HUES6 (cell line): ENCODE results near the gene LRBA.
"Not testable (repeated sequence)": the region's sequence is repeated elsewhere in the genome, so short reads cannot be mapped to it uniquely, and the experiment has no call there.

Source experiments
- H3K27ac ChIP-seq: 2 replicates; pipeline ENCODE4 v1.7.0; 2013; ENCODE audit warnings: low read depth, mild to moderate bottlenecking, low read length, inconsistent platforms
- H3K27me3 ChIP-seq: 2 replicates; pipeline ENCODE4 v1.6.1; 2013; ENCODE audit warnings: low read length; ENCODE audit not compliant: control insufficient read depth, insufficient read depth
- H3K36me3 ChIP-seq: 2 replicates; pipeline ENCODE4 v1.6.1; 2013; ENCODE audit warnings: low read length; ENCODE audit not compliant: control insufficient read depth, insufficient read depth
- H3K4me1 ChIP-seq: 2 replicates; pipeline ENCODE4 v1.6.1; 2013; ENCODE audit warnings: low read length; ENCODE audit not compliant: control insufficient read depth, insufficient read depth
- H3K4me3 ChIP-seq: 2 replicates; pipeline ENCODE4 v1.5.1; 2013; ENCODE audit warnings: low read depth, low read length
- H3K9ac ChIP-seq: one replicate; pipeline ENCODE4 v1.6.1; 2013; ENCODE audit warnings: mild to moderate bottlenecking, low read length
- H3K9me3 ChIP-seq: 2 replicates; pipeline ENCODE4 v1.6.1; 2013; ENCODE audit warnings: low read depth, low read length; ENCODE audit not compliant: control insufficient read depth, insufficient read depth

LRBA gene

DNA sequence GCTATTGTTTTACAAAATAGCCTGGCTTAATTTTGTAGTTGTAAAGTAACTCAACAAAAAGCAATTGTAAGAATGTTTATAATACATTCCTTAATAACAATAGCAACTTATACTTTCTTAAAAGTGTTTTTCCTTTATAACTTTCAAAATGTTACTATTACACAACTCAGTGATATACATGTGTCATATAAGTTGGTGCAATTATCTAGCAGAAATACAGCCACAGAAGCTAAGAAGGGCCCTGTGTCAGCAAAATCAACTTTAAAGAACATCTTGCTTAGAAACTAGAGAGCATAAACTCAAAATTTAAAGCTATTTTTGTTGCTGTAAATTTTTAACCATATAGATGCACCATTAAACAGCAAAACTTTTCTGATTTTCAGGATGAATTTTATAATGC is 474.5 kb downstream of the LRBA start:
- Histone ChIP-seq H3K4me3 (no peak overlapping the region), H3K9ac (no peak overlapping the region), H3K27me3 (no peaks in the 10 kb centered on the region), H3K27ac (peak overlapping the region; percentile 60), H3K9me3 (no peaks in the 10 kb centered on the region), H3K36me3 (no peaks in the 10 kb centered on the region), H3K4me1 (peaks cover 14% of the 10 kb centered on the region)

DNA sequence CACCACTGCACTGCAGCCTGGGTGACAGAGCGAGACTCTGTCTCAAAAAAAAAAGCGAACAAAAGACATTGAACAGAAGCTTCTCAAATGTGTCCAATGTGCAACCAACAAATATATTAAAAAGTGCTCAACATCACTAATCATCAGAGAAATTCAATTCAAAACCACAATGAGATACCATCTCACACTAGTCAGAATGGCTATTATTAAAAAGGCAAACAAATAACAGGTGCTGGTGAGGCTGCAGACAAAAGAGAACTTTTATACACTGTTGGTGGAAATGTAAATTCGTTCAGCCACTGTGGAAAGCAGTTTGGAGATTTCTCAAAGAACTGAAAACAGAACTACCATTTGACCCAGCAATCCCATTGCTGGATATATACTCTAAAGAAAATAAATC is 477.2 kb downstream of the LRBA start:
- H3K27me3 ChIP-seq, H3K36me3 ChIP-seq, H3K4me3 ChIP-seq, H3K9ac ChIP-seq, H3K9me3 ChIP-seq, H3K27ac ChIP-seq: not testable (repeated sequence)
- H3K4me1 ChIP-seq, result peaks cover 14% of the 10 kb centered on the region

DNA sequence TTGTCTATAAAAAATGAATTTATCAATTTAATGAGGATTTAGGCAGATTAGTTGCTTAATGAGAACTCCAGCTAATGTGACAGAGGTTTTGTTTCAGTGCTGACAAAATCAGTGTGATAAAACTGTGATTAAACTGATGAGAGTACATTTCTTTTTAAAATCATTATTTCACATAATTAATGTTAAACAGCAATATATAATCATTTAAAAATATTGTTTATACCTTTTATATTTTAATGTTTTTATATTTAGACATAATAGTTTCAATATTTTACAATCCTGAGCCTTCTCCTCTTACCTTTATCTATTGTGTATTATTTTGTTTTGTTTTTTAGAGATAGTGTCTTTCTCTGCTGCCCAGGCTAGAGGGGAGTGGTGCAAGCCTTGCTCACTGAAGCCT is 480.3 kb downstream of the LRBA start:
- no peaks in the 10 kb centered on the region for H3K27me3 ChIP-seq
- no peak overlapping the region for H3K27ac ChIP-seq
- no peak overlapping the region for H3K9ac ChIP-seq
- H3K4me1 ChIP-seq, result peaks cover under 1% of the 10 kb centered on the region; the same call in 1 of the 2 replicates
- H3K4me3 ChIP-seq, result no peak overlapping the region
- H3K36me3 ChIP-seq, result no peaks in the 10 kb centered on the region
- no peaks in the 10 kb centered on the region for H3K9me3 ChIP-seq

DNA sequence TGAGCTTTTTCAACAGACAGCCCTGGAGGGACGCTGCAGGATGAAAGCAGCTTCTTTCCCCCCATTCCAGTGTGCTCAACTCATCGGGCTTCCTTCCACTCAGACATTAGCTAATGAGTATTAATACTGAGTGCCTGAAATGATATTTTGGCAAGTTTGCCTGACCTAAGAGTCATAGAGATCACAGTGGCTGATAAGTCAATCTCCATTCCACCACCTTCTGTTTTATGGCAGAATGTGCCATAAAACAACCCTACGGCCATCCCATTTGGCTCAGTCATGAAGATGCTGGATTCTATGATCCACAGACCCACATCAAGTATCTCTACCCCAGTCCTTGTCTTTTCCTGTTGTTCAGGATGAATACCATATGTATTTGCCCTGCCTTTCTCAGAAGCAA is 481.4 kb downstream of the LRBA start:
- Histone ChIP-seq H3K27ac (no peak overlapping the region), H3K36me3 (no peaks in the 10 kb centered on the region), H3K9ac (no peak overlapping the region), H3K4me1 (no peaks in the 10 kb centered on the region), H3K4me3 (no peak overlapping the region), H3K9me3 (no peaks in the 10 kb centered on the region), H3K27me3 (no peaks in the 10 kb centered on the region)

DNA sequence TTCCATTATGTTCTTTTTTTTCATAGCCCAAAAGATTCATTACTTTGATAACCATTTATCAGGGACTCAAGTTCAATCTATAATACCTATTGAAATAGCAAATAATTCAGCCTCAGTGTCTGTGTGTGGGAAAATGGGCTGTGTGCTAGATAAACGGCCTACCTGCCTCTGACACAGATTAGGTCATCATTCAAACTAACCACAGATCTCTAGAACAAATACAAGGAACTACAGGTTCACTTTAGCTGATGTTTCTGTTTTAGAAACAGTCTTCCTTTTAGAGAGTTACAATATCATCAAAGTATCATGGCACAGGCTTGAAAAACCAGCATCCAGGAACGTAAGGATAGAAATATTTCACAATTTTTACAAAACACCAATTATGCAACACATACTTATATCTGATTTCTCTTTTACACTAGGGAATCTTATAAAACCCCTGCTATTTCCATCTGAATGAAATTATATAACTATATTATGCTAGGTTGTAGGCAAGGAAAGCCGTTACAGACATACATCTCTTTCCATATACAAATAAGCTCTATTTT is 489.7 kb downstream of the LRBA start:
- Histone ChIP-seq H3K4me1 (no peaks in the 10 kb centered on the region), H3K27me3 (no peaks in the 10 kb centered on the region), H3K9ac (no peak overlapping the region), H3K4me3 (no peak overlapping the region), H3K9me3 (no peaks in the 10 kb centered on the region), H3K36me3 (no peaks in the 10 kb centered on the region), H3K27ac (no peak overlapping the region)

DNA sequence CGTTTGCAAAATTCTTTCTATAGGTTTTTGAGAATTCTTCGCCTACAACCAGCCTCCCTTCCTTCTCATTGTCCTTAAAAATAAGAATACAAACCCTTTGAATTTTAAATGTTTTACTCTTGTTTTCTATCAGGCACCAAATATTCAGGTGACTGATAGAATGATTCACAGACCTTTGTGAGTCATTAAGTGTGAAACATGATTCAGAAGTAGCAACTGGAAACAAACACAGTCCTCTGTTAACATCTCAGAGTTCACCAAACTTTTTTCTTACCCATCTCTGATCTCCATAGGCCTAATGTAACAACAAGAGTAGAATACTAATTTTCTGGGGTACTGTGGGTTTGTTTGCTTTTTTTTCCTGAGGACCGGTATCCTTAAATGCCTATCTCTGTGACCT is 496.5 kb downstream of the LRBA start:
- Histone ChIP-seq H3K27ac (no peak overlapping the region; the same call in 1 of the 2 replicates), H3K9me3 (no peaks in the 10 kb centered on the region), H3K9ac (no peak overlapping the region), H3K27me3 (no peaks in the 10 kb centered on the region), H3K4me1 (peaks cover 6% of the 10 kb centered on the region; the same call in 1 of the 2 replicates), H3K4me3 (no peak overlapping the region), H3K36me3 (no peaks in the 10 kb centered on the region)

DNA sequence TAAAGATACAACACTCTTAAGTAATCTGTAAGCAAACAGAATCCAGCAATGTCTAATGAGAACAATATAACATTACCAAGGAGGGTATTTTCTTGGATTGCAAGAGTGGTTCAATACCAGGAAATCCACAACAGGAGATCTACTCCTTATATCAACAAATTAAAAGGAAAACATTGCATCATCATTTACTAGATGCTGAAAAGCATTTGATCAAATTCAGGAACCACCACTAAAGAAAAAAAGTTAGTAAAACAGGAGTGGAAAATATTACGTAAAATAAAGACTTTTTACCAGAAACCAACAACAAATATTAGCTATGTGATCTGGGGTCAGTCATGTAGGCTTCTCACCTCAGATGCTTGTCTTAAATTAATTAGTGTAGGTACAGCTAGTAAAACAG is 499.9 kb downstream of the LRBA start:
- no peak overlapping the region for H3K4me3 ChIP-seq
- no peak overlapping the region for H3K27ac ChIP-seq
- no peak overlapping the region for H3K9ac ChIP-seq
- no peaks in the 10 kb centered on the region for H3K27me3 ChIP-seq
- no peaks in the 10 kb centered on the region for H3K36me3 ChIP-seq
- peaks cover 6% of the 10 kb centered on the region; the same call in 1 of the 2 replicates for H3K4me1 ChIP-seq
- H3K9me3 ChIP-seq, result no peaks in the 10 kb centered on the region

DNA sequence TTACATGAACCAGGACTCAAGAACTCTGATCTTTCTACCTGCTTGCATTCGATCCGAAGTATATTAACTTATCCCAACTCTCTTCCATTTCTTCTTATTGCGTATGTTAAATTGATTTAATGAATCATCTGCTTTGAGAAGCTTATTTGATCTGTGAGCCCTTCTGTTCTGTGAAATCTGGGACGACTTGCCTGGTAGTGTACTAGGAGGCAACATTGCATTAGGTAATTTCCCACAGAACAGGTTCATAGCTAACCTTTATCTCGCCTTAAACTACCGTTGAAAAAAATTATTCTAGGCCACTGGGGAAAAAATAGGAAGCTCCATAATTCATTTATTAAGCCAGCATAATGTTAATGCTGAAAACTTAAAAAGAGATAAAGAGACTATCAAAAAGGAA is 500.4 kb downstream of the LRBA start:
- peaks cover 6% of the 10 kb centered on the region; the same call in 1 of the 2 replicates for H3K4me1 ChIP-seq
- H3K4me3 ChIP-seq, result no peak overlapping the region
- no peak overlapping the region for H3K9ac ChIP-seq
- no peak overlapping the region for H3K27ac ChIP-seq
- no peaks in the 10 kb centered on the region for H3K36me3 ChIP-seq
- no peaks in the 10 kb centered on the region for H3K27me3 ChIP-seq
- no peaks in the 10 kb centered on the region for H3K9me3 ChIP-seq

DNA sequence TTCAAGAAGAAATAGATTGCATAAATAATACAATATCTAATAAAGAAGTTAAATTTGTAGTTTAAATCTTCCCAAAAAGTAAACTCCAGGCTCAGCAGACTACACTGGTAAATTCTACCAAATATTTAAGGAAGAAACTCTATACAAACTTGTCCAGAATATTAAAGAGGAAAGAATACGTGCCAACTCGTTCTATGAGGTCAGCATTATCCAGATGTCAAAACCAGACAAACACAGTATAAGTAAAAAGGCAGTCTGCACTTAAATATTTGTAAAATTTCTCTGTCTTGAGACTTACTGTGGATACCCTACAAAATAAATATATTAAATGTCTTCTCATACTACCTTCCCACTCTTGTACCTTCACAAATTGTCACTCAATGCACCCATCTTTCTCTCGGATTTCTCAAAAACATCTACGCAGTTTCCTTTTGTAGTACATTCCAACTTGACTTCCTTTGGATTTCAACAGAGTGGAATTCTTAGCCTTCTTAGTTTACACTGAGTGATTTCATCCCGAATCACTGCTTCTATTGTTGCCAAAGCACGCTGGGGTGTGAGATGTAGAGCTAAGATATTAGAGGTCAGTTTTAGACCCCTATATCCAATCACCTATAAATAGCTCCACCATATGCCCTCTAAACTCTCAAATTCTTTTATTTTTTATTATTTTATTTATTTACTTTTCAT is 504.8 kb downstream of the LRBA start:
- 0 out of 2 replicates have a peak, but pooled peaks cover 3% of the 10 kb centered on the region for H3K9me3 ChIP-seq
- no peaks in the 10 kb centered on the region for H3K27me3 ChIP-seq
- H3K4me3 ChIP-seq, result no peak overlapping the region
- no peaks in the 10 kb centered on the region for H3K36me3 ChIP-seq
- H3K4me1 ChIP-seq, result no peaks in the 10 kb centered on the region
- H3K9ac ChIP-seq, result no peak overlapping the region
- no peak overlapping the region for H3K27ac ChIP-seq

DNA sequence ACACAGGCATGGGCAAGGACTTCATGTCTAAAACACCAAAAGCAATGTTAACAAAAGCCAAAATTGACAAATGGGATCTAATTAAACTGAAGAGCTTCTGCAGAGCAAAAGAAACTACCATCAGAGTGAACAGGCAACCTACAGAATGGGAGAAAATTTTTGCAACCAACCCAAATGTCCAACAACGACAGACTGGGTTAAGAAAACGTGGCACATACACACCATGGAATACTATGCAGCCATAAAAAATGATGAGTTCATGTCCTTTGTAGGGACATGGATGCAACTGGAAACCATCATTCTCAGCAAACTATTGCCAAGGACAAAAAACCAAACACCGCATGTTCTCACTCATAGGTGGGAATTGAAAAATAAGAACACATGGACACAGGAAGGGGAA is 507.4 kb downstream of the LRBA start:
- H3K36me3 ChIP-seq, H3K4me3 ChIP-seq, H3K4me1 ChIP-seq, H3K27me3 ChIP-seq, H3K9ac ChIP-seq, H3K27ac ChIP-seq: not testable (repeated sequence)
- H3K9me3 ChIP-seq, result peaks cover 12% of the 10 kb centered on the region

DNA sequence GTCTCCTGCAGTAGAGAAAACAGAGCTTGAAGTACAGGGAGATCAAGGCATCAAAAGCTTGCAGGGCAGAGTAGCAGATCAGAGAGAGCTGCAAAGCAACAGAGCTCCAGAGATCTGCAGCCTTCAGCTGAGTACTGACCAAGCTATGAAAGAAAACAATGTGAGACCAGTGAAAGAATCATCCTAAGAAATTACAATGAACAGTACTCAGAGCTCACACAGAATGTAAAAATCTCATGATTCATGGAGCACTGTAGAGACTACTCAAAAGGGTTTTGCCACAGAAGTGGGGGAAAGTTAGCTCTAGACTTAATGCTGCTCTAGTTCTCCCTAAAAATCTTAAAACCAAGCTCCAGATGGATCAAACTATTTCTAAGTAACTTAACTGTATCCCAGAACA is 513.1 kb downstream of the LRBA start:
- H3K36me3 ChIP-seq, result no peaks in the 10 kb centered on the region
- peaks cover 14% of the 10 kb centered on the region for H3K9me3 ChIP-seq
- no peak overlapping the region for H3K4me3 ChIP-seq
- H3K27ac ChIP-seq, result no peak overlapping the region
- H3K9ac ChIP-seq, result no peak overlapping the region
- no peaks in the 10 kb centered on the region for H3K27me3 ChIP-seq
- no peaks in the 10 kb centered on the region for H3K4me1 ChIP-seq
